ENCODE measurements around the gene C11orf97.

DNA sequence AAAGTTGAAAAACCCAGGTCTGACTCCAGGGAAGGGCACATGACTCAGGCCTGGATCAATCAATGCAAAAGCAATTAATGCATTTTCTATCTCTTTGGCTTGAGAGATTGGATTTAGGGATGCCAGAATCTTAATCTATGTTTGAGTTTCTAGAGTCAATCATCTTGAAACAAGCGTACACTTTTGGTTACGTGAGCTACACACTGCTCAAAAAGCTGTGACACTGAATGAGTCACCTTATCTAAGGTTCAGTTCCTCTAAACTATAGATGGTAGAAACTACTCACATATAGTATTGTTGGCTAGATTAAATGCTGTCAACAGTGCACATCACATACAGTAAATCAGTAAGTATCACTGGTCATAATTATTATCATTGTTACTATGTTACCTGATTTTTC, 42.8 kb upstream of the C11orf97 start:
- TF ChIP-seq, protein P1, sequence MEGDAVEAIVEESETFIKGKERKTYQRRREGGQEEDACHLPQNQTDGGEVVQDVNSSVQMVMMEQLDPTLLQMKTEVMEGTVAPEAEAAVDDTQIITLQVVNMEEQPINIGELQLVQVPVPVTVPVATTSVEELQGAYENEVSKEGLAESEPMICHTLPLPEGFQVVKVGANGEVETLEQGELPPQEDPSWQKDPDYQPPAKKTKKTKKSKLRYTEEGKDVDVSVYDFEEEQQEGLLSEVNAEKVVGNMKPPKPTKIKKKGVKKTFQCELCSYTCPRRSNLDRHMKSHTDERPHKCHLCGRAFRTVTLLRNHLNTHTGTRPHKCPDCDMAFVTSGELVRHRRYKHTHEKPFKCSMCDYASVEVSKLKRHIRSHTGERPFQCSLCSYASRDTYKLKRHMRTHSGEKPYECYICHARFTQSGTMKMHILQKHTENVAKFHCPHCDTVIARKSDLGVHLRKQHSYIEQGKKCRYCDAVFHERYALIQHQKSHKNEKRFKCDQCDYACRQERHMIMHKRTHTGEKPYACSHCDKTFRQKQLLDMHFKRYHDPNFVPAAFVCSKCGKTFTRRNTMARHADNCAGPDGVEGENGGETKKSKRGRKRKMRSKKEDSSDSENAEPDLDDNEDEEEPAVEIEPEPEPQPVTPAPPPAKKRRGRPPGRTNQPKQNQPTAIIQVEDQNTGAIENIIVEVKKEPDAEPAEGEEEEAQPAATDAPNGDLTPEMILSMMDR (IDR thresholded peaks at IDR 0.05) = no peak
- TF ChIP-seq CHD4 (IDR thresholded peaks at IDR 0.05; ENCODE audit: borderline replicate concordance) (no peak), ESRRA (IDR thresholded peaks at IDR 0.05; ENCODE audit: borderline replicate concordance, low read length) (no peak), SMC3 (IDR thresholded peaks at IDR 0.05) (no peak), POLR2A (IDR thresholded peaks at IDR 0.05; ENCODE audit: low read length) (no peak), EP300 (IDR thresholded peaks at IDR 0.05) (no peak), MAFK (IDR thresholded peaks at IDR 0.05; ENCODE audit: partially characterized antibody) (no peak), POLR2AphosphoS2 (conservative IDR thresholded peaks at IDR 0.05; ENCODE audit: low read length) (no peak)
- TF ChIP-seq, protein P2, sequence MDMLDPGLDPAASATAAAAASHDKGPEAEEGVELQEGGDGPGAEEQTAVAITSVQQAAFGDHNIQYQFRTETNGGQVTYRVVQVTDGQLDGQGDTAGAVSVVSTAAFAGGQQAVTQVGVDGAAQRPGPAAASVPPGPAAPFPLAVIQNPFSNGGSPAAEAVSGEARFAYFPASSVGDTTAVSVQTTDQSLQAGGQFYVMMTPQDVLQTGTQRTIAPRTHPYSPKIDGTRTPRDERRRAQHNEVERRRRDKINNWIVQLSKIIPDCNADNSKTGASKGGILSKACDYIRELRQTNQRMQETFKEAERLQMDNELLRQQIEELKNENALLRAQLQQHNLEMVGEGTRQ (IDR thresholded peaks at IDR 0.05) = no peak

All from A549 (cell line).